ENCODE data around the gene CLEC2L.

CLEC2L gene

GRCh38 chr7:139582130-139582650 is 58.7 kb downstream of the CLEC2L start:
- CTCF ChIA-PET, result interaction anchor here (1.0 to 15.7 kb wide), 5 partner anchors 8 to 82 kb away, joined by 3 to 141 read pairs (median 5); no protein-coding TSS in a partner anchor
- POLR2A ChIA-PET, result no interaction called here

GRCh38 chr7:139582671-139583155 is 59.2 kb downstream of the CLEC2L start:
- H3K4me3 ChIP-seq (ENCODE audit: low read depth, low read length), result no peak overlapping the region
- POLR2A ChIA-PET, result no interaction called here
- CTCF ChIA-PET, result interaction anchor here (1.0 to 15.7 kb wide), 5 partner anchors 7 to 82 kb away, joined by 3 to 141 read pairs (median 5); no protein-coding TSS in a partner anchor
- TF ChIP-seq CTCF (IDR thresholded peaks at IDR 0.05; ENCODE audit: insufficient read depth, low read length, missing control alignments), result no peak
- DNase-seq (ENCODE audit: low read depth, low spot score), result no peak

More at GRCh38 chr7:139582130-139582650, 58.7 kb downstream of the CLEC2L start:
- no peak for DNase-seq (ENCODE audit: low read depth, low spot score)
- TF ChIP-seq CTCF (IDR thresholded peaks at IDR 0.05; ENCODE audit: insufficient read depth, low read length, missing control alignments), result no peak
- H3K4me3 ChIP-seq (ENCODE audit: low read depth, low read length), result no peak overlapping the region

GRCh38 chr7:139583826-139584553 is 60.5 kb downstream of the CLEC2L start:
- CTCF ChIA-PET, result interaction anchor here (0.6 to 15.7 kb wide), 4 partner anchors 10 to 25 kb away, joined by 3 to 141 read pairs (median 3); no protein-coding TSS in a partner anchor
- POLR2A ChIA-PET, result no interaction called here
- TF ChIP-seq CTCF (IDR thresholded peaks at IDR 0.05; ENCODE audit: insufficient read depth, low read length, missing control alignments), result no peak

GRCh38 chr7:139585042-139585441 is 61.6 kb downstream of the CLEC2L start:
- no peak overlapping the region for H3K4me3 ChIP-seq (ENCODE audit: low read depth, low read length)
- POLR2A ChIA-PET, result no interaction called here
- no peak for TF ChIP-seq CTCF (IDR thresholded peaks at IDR 0.05; ENCODE audit: insufficient read depth, low read length, missing control alignments)
- DNase-seq (ENCODE audit: low read depth, low spot score), result no peak
- CTCF ChIA-PET, result interaction anchor here (0.8 to 15.7 kb wide), 6 partner anchors 11 to 151 kb away, joined by 3 to 141 read pairs (median 3); no protein-coding TSS in a partner anchor

More at GRCh38 chr7:139583826-139584553, 60.5 kb downstream of the CLEC2L start:
- no peak overlapping the region for H3K4me3 ChIP-seq (ENCODE audit: low read depth, low read length)
- no peak for DNase-seq (ENCODE audit: low read depth, low spot score)

- no peak for TF ChIP-seq CTCF (IDR thresholded peaks at IDR 0.05; ENCODE audit: insufficient read depth, low read length, missing control alignments)
- ChIA-PET POLR2A (no interaction called here), CTCF (interaction anchor here (1.1 to 15.7 kb wide), 6 partner anchors 16 to 416 kb away, joined by 3 to 141 read pairs (median 4); no protein-coding TSS in a partner anchor)
- H3K4me3 ChIP-seq (ENCODE audit: low read depth, low read length), result no peak overlapping the region
- DNase-seq (ENCODE audit: low read depth, low spot score), result no peak
These were observed 62.8 kb downstream of the CLEC2L start for GRCh38 chr7:139586286-139586685.

- no peak overlapping the region for H3K4me3 ChIP-seq (ENCODE audit: low read depth, low read length)
- no peak for DNase-seq (ENCODE audit: low read depth, low spot score)
- ChIA-PET CTCF (interaction anchor here (1.7 to 15.7 kb wide), 3 partner anchors 15 to 415 kb away, joined by 4 to 141 read pairs (median 4); no protein-coding TSS in a partner anchor), POLR2A (no interaction called here)
- TF ChIP-seq CTCF (IDR thresholded peaks at IDR 0.05; ENCODE audit: insufficient read depth, low read length, missing control alignments), result no peak
These were observed 64.0 kb downstream of the CLEC2L start for GRCh38 chr7:139587535-139587934.
